Duodenal mucosa (tissue), 2 donors: ENCODE results near the gene TTC38.

ENCODE experiments used
- H3K27ac ChIP-seq: one replicate; pipeline ENCODE4 v1.7.0; 2013; ENCODE audit warnings: low read depth, low read length
- H3K27me3 ChIP-seq, 2 donors: one replicate each; pipeline ENCODE4 v1.7.0; 2013; ENCODE audit warnings: low read length in 2 of 2, control low read depth in 1 of 2; ENCODE audit not compliant: insufficient read depth in 2 of 2, control insufficient read depth in 1 of 2
- H3K36me3 ChIP-seq, 2 donors: one replicate each; pipeline ENCODE4 v1.7.0; 2013; ENCODE audit warnings: low read length in 2 of 2, control low read depth in 1 of 2; ENCODE audit not compliant: insufficient read depth in 2 of 2, control insufficient read depth in 1 of 2
- H3K4me1 ChIP-seq, 2 donors: one replicate each; pipeline ENCODE4 v1.7.0; 2013; ENCODE audit warnings: low read length in 2 of 2, control low read depth in 1 of 2; ENCODE audit not compliant: insufficient read depth in 2 of 2, control insufficient read depth in 1 of 2
- H3K4me3 ChIP-seq, 2 donors: one replicate each; pipeline ENCODE4 v1.7.0; 2013; ENCODE audit warnings: low read length in 2 of 2, low read depth in 1 of 2
- H3K9ac ChIP-seq, 2 donors: one replicate each; pipeline ENCODE4 v1.7.0; 2013; ENCODE audit warnings: low read length in 2 of 2, low read depth in 1 of 2
- H3K9me3 ChIP-seq, 2 donors: one replicate each; pipeline ENCODE4 v1.7.0; 2013; ENCODE audit warnings: low read length in 2 of 2, control low read depth in 1 of 2; ENCODE audit not compliant: control insufficient read depth in 1 of 2

Gene TTC38

GRCh38 chr22:46287873-46288751 lies 20.3 kb downstream of the TTC38 start:
- Histone ChIP-seq H3K4me3 (peak overlapping the region; percentile 52 to 57), H3K9me3 (peaks cover 0 to 2% of the 10 kb centered on the region in 2 donors), H3K36me3 (peaks cover 61 to 93% of the 10 kb centered on the region in 2 donors), H3K4me1 (peaks cover 0 to 21% of the 10 kb centered on the region in 2 donors), H3K27me3 (no peaks in the 10 kb centered on the region), H3K9ac (peak overlapping the region; percentile 45 to 57), H3K27ac (peak overlapping the region; percentile 22)

- Histone ChIP-seq H3K27me3 (no peaks in the 10 kb centered on the region), H3K36me3 (peaks cover 63 to 96% of the 10 kb centered on the region in 2 donors), H3K4me1 (peaks cover 0 to 21% of the 10 kb centered on the region in 2 donors), H3K27ac (no peak overlapping the region), H3K9me3 (peaks cover 0 to 2% of the 10 kb centered on the region in 2 donors), H3K4me3 (peak overlapping the region; percentile 52 to 57), H3K9ac (no peak overlapping the region)
Observed at GRCh38 chr22:46288846-46289243, 21.0 kb downstream of the TTC38 start.

- peaks cover 0 to 2% of the 10 kb centered on the region in 2 donors for H3K9me3 ChIP-seq
- H3K27me3 ChIP-seq, result no peaks in the 10 kb centered on the region
- no peak overlapping the region for H3K27ac ChIP-seq
- H3K9ac ChIP-seq, result no peak overlapping the region
- H3K4me3 ChIP-seq, result no peak overlapping the region
- peaks cover 58 to 90% of the 10 kb centered on the region in 2 donors for H3K36me3 ChIP-seq
- H3K4me1 ChIP-seq, result peaks cover 0 to 21% of the 10 kb centered on the region in 2 donors
Observed at GRCh38 chr22:46289244-46289891, 21.6 kb downstream of the TTC38 start.

GRCh38 chr22:46290121-46290842 lies 22.5 kb downstream of the TTC38 start:
- H3K27me3 ChIP-seq, result no peaks in the 10 kb centered on the region
- peaks cover 52 to 85% of the 10 kb centered on the region in 2 donors for H3K36me3 ChIP-seq
- H3K9me3 ChIP-seq, result peaks cover 0 to 2% of the 10 kb centered on the region in 2 donors
- peaks cover under 1 to 23% of the 10 kb centered on the region in 2 donors for H3K4me1 ChIP-seq
- H3K9ac ChIP-seq, result no peak overlapping the region
- H3K4me3 ChIP-seq, result no peak overlapping the region
- H3K27ac ChIP-seq, result no peak overlapping the region

GRCh38 chr22:46290843-46291785 lies 23.3 kb downstream of the TTC38 start:
- H3K9ac ChIP-seq, result no peak overlapping the region
- peaks cover 0 to 2% of the 10 kb centered on the region in 2 donors for H3K9me3 ChIP-seq
- H3K27me3 ChIP-seq, result no peaks in the 10 kb centered on the region
- H3K4me1 ChIP-seq, result peaks cover 8 to 31% of the 10 kb centered on the region in 2 donors
- peaks cover 47 to 79% of the 10 kb centered on the region in 2 donors for H3K36me3 ChIP-seq
- no peak overlapping the region for H3K4me3 ChIP-seq
- no peak overlapping the region for H3K27ac ChIP-seq

GRCh38 chr22:46292173-46292572 lies 24.4 kb downstream of the TTC38 start:
- no peak overlapping the region for H3K27ac ChIP-seq
- H3K27me3 ChIP-seq, result no peaks in the 10 kb centered on the region
- H3K9ac ChIP-seq, result no peak overlapping the region
- H3K4me1 ChIP-seq, result peaks cover 11 to 32% of the 10 kb centered on the region in 2 donors
- H3K4me3 ChIP-seq, result no peak overlapping the region
- peaks cover 0 to 2% of the 10 kb centered on the region in 2 donors for H3K9me3 ChIP-seq
- H3K36me3 ChIP-seq, result peaks cover 40 to 69% of the 10 kb centered on the region in 2 donors

- no peak overlapping the region for H3K9ac ChIP-seq
- peaks cover 0 to 2% of the 10 kb centered on the region in 2 donors for H3K9me3 ChIP-seq
- H3K4me3 ChIP-seq, result no peak overlapping the region
- no peaks in the 10 kb centered on the region for H3K27me3 ChIP-seq
- no peak overlapping the region for H3K27ac ChIP-seq
- H3K4me1 ChIP-seq, result peaks cover 14 to 32% of the 10 kb centered on the region in 2 donors
- H3K36me3 ChIP-seq, result peaks cover 37 to 63% of the 10 kb centered on the region in 2 donors
Observed at GRCh38 chr22:46292732-46293131, 24.9 kb downstream of the TTC38 start.

- H3K9me3 ChIP-seq, result peaks cover 0 to 2% of the 10 kb centered on the region in 2 donors
- H3K4me3 ChIP-seq, result no peak overlapping the region
- H3K27me3 ChIP-seq, result no peaks in the 10 kb centered on the region
- no peak overlapping the region for H3K9ac ChIP-seq
- peak overlapping the region; percentile 20 for H3K27ac ChIP-seq
- peaks cover 31 to 56% of the 10 kb centered on the region in 2 donors for H3K36me3 ChIP-seq
- H3K4me1 ChIP-seq, result peaks cover 14 to 27% of the 10 kb centered on the region in 2 donors
Observed at GRCh38 chr22:46293577-46294260, 25.9 kb downstream of the TTC38 start.

GRCh38 chr22:46294784-46295183 lies 27.0 kb downstream of the TTC38 start:
- Histone ChIP-seq H3K9me3 (peaks cover 0 to 2% of the 10 kb centered on the region in 2 donors), H3K27ac (no peak overlapping the region)

More at GRCh38 chr22:46294784-46295183, 27.0 kb downstream of the TTC38 start:
- Histone ChIP-seq H3K4me1 (peaks cover 14 to 25% of the 10 kb centered on the region in 2 donors), H3K27me3 (no peaks in the 10 kb centered on the region), H3K9ac (no peak overlapping the region), H3K4me3 (no peak overlapping the region), H3K36me3 (peaks cover 25 to 47% of the 10 kb centered on the region in 2 donors)
